ENCODE results near the gene PACRG. TPM values are rescaled to one million over a fixed set of nuclear protein-coding genes. Genes with fewer than 3 reads are reported as not detected.

PACRG gene
- total and polyA plus RNA-seq, 10 of the 15 experiments (the other 5 are each of a cell fraction or from before 2014, with no cell fraction given), result not detected

- Histone ChIP-seq H3K79me2 (ENCODE audit: control insufficient read depth, insufficient read depth, low read length) (no peaks in the 10 kb centered on the region), H3K27ac (ENCODE audit: control insufficient read depth, insufficient read depth) (no peak overlapping the region), H3K9me3 (replicated peaks; ENCODE audit: control insufficient read depth, insufficient read depth, low read length) (no peaks in the 10 kb centered on the region), H3K4me1 (ENCODE audit: control insufficient read depth, insufficient read depth, low read length) (no peaks in the 10 kb centered on the region), H4K20me1 (ENCODE audit: control insufficient read depth, insufficient read depth) (no peaks in the 10 kb centered on the region), H3K4me3 (no peak overlapping the region), H3K36me3 (ENCODE audit: control insufficient read depth in 2 of 2, insufficient read depth in 2 of 2, low read length in 1 of 2) (no peaks in the 10 kb centered on the region), H2AFZ (ENCODE audit: control insufficient read depth, low read depth, low read length) (no peak overlapping the region), H3K27me3 (replicated peaks in 1 of 2; ENCODE audit: control insufficient read depth in 2 of 2, insufficient read depth in 2 of 2, low read length in 1 of 2) (no peaks in the 10 kb centered on the region), H3K9ac (ENCODE audit: control insufficient read depth, insufficient read depth, low read length) (no peak overlapping the region), H3K4me2 (ENCODE audit: control insufficient read depth, insufficient read depth) (no peak overlapping the region)
- 28% methylated on average over 3 of the region's 3 CpGs for WGBS (ENCODE audit: insufficient coverage, insufficient replicate concordance, low lambda C conversion rate, missing lambda C conversion rate)
- no peak for FAIRE-seq
- RAD21 ChIA-PET (ENCODE audit: unreplicated experiment), result no interaction called here
- POLR2A ChIA-PET, result no interaction called here
- ATAC-seq, result no peak
- intact Hi-C loops (cut with micrococcal nuclease; ENCODE audit: unreplicated experiment) (no loop called here), in situ Hi-C loops (cut with MboI) (no loop called here)
- SMC1A ChIA-PET (ENCODE audit: uncharacterized antibody, unreplicated experiment), result no interaction called here
- CTCF ChIA-PET, result no interaction called here
- TF ChIP-seq HDAC2 (IDR thresholded peaks at IDR 0.05), result no peak
- TF ChIP-seq YY1 (IDR thresholded peaks at IDR 0.05; ENCODE audit: low read depth, low read length), result no peak
- no peak for TF ChIP-seq E4F1 (IDR thresholded peaks at IDR 0.05; ENCODE audit: borderline replicate concordance, partially characterized antibody)
- DNase-seq (ENCODE audit: low read depth, low spot score), result no peak
- no TSS peak for BruUV-seq (replicated peaks)
Measured at GRCh38 chr6:162688751-162689345, 38.9 kb upstream of the PACRG start.

DNA sequence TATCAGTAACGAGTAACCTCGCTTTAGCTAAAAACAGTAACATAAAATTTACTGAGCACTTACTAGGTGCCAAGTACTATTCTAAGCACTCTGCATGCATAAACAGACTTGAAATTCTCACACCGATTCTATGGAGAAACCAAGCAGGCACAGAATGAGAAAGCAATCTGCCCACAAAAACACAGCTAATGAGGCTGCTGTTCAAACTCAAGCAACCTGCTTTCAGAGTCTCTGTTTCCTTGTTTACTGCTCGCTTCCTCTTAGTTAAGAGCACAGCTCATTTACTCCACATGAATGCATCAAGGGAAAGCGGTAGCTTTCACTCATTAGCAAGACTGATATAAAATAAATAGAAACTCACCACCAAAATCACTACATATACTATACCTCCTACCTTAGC, 37.6 kb upstream of the PACRG start:
- POLR2A ChIA-PET, result no interaction called here
- ATAC-seq (no peak), DNase-seq (ENCODE audit: low read depth, low spot score) (no peak), FAIRE-seq (no peak)
- no TSS peak for BruUV-seq (replicated peaks)
- H3K79me2 ChIP-seq (ENCODE audit: control insufficient read depth, insufficient read depth, low read length), result no peaks in the 10 kb centered on the region
- in situ Hi-C loops (cut with MboI), result no loop called here
- H3K36me3 ChIP-seq (ENCODE audit: control insufficient read depth in 2 of 2, insufficient read depth in 2 of 2, low read length in 1 of 2), result no peaks in the 10 kb centered on the region
- no peak overlapping the region for H2AFZ ChIP-seq (ENCODE audit: control insufficient read depth, low read depth, low read length)
- H3K9me3 ChIP-seq (replicated peaks; ENCODE audit: control insufficient read depth, insufficient read depth, low read length), result no peaks in the 10 kb centered on the region
- H3K27ac ChIP-seq (ENCODE audit: control insufficient read depth, insufficient read depth), result no peak overlapping the region
- CTCF ChIA-PET, result no interaction called here
- no peaks in the 10 kb centered on the region for H3K27me3 ChIP-seq (replicated peaks in 1 of 2; ENCODE audit: control insufficient read depth in 2 of 2, insufficient read depth in 2 of 2, low read length in 1 of 2)
- RAD21 ChIA-PET (ENCODE audit: unreplicated experiment), result no interaction called here
- no peak overlapping the region for H3K9ac ChIP-seq (ENCODE audit: control insufficient read depth, insufficient read depth, low read length)
- no peak overlapping the region for H3K4me2 ChIP-seq (ENCODE audit: control insufficient read depth, insufficient read depth)
- H4K20me1 ChIP-seq (ENCODE audit: control insufficient read depth, insufficient read depth), result no peaks in the 10 kb centered on the region
- no peaks in the 10 kb centered on the region for H3K4me1 ChIP-seq (ENCODE audit: control insufficient read depth, insufficient read depth, low read length)
- TF ChIP-seq STAT1 (conservative IDR thresholded peaks at IDR 0.05) (no peak), CBX3 (IDR thresholded peaks at IDR 0.05; ENCODE audit: borderline replicate concordance, low read depth) (no peak), MAX (IDR thresholded peaks at IDR 0.05; ENCODE audit: low read depth, low read length) (no peak), BCL11A (IDR thresholded peaks at IDR 0.05; ENCODE audit: low read depth, low read length) (no peak)
- TF ChIP-seq, protein P1, sequence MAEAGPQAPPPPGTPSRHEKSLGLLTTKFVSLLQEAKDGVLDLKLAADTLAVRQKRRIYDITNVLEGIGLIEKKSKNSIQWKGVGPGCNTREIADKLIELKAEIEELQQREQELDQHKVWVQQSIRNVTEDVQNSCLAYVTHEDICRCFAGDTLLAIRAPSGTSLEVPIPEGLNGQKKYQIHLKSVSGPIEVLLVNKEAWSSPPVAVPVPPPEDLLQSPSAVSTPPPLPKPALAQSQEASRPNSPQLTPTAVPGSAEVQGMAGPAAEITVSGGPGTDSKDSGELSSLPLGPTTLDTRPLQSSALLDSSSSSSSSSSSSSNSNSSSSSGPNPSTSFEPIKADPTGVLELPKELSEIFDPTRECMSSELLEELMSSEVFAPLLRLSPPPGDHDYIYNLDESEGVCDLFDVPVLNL (IDR thresholded peaks at IDR 0.05; ENCODE audit: low read depth, low read length), result no peak
- intact Hi-C loops (cut with micrococcal nuclease; ENCODE audit: unreplicated experiment), result no loop called here
- no peak overlapping the region for H3K4me3 ChIP-seq
- SMC1A ChIA-PET (ENCODE audit: uncharacterized antibody, unreplicated experiment), result no interaction called here
- WGBS (ENCODE audit: insufficient coverage, insufficient replicate concordance, low lambda C conversion rate, missing lambda C conversion rate), result 19% methylated on average over 5 of the region's 5 CpGs
